OCI-LY7 (cell line): ENCODE data around the gene MYL12A.
"Not testable (repeated sequence)": the region's sequence is repeated elsewhere in the genome, so short reads cannot be mapped to it uniquely, and the experiment has no call there.

ENCODE experiments used
- CTCF ChIP-seq: fragments of 200-600 bp; sonication (generic); conservative IDR thresholded peaks from 2 replicates; pipeline ENCODE4 v1.5.1; 2014; ENCODE audit warnings: mild to moderate bottlenecking, antibody characterized with exemption, low read length, moderate library complexity, mixed read lengths
- EZH2phosphoT487 ChIP-seq: fragments of 200-600 bp; sonication (generic); IDR thresholded peaks from 2 replicates; pipeline ENCODE4 v1.6.1; 2018; ENCODE audit warnings: low read depth, borderline replicate concordance, mild to moderate bottlenecking, mixed run types, antibody characterized with exemption, low read length, moderate library complexity, mixed read lengths

GRCh38 chr18:3277643-3278213 lies 30.1 kb downstream of the MYL12A start:
- TF ChIP-seq CTCF, EZH2phosphoT487: not testable (repeated sequence)
